Measurements from ENCODE around the gene TSHR.

DNA sequence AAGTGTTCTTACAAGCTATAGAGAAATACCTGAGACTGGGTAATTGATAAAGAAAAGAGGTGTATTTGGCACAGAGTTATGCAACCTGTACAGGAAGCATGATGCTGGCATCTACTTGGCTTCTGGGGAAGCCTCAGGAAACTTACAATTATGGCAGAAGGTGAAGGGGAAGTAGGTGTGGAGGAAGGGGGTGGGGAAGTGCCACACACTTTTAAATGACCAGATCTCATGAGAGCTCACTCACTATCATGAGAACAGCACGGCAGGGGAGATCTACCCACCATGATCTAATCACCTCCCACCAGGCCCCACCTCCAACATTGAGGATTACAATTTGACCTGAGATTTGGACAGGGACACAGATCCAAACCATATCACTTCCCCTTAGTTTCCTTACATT is 32.8 kb downstream of the TSHR start:
- TF ChIP-seq, protein P1, sequence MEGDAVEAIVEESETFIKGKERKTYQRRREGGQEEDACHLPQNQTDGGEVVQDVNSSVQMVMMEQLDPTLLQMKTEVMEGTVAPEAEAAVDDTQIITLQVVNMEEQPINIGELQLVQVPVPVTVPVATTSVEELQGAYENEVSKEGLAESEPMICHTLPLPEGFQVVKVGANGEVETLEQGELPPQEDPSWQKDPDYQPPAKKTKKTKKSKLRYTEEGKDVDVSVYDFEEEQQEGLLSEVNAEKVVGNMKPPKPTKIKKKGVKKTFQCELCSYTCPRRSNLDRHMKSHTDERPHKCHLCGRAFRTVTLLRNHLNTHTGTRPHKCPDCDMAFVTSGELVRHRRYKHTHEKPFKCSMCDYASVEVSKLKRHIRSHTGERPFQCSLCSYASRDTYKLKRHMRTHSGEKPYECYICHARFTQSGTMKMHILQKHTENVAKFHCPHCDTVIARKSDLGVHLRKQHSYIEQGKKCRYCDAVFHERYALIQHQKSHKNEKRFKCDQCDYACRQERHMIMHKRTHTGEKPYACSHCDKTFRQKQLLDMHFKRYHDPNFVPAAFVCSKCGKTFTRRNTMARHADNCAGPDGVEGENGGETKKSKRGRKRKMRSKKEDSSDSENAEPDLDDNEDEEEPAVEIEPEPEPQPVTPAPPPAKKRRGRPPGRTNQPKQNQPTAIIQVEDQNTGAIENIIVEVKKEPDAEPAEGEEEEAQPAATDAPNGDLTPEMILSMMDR (IDR thresholded peaks at IDR 0.05), result no peak
- no peak for TF ChIP-seq EZH2phosphoT487 (IDR thresholded peaks at IDR 0.05)
- no peak for TF ChIP-seq EZH2 (IDR thresholded peaks at IDR 0.05)
